Activated naive CD4-positive, alpha-beta T cell treated with anti-CD3 and anti-CD28 coated beads, Interleukin-2, amount 50 U/mL, for 16 hours (primary cell): ENCODE data around the gene AKR1E2.

Experiments
- DNase-seq: peaks from one replicate; pipeline ENCODE4 v3.0.0-alpha.2; 2020

Gene AKR1E2

DNA sequence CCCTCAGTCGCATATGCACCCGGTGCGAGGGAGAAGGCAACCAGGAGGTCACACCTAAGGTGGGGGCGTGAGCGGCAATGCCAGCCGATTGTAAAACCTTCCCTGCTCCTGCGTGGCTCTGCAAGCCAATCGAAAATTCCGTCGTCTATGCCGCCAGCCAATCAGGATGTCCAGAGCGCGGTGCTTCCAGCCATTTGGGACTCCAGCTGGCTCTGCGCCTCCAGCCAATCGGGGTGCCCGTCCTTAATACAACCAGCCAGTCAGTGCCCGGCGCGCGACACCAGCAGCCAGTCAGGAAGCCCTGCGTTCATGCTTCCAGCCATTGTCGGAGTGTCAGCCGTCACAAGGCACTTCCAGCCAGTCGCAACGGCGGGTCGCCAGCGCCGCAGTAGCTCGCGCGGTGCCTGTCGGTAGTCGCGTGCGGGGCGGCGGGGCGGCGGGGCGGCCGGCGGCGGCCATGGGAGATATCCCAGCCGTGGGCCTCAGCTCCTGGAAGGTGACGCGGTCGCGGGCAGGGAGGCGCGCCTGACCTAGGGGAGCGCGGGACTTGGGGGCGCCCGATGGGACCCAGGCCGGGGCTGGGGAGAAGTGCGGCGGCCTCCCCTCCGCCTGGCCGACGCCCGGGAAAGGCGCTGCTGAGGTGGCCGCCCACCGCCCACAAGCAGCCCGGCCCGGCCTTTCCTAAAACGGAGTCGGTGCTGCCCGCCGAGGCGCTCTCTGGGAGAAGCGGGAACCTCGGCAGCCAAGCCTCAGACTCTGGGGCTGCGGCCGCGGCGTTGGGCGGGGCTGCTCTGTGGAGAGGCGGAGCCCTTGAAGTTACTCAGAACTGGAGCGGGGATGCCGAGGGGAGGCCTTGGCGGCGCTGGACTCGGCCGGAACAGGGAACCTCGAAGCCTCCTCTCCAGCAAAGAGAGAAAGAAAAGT, at the start of gene AKR1E2:
TSS of gene AKR1E2 (plus strand) at position 340 of the 924 bp plus-strand sequence. CDS start at position 458, 118 bp downstream.
- peak; percentile 81 for DNase-seq

DNA sequence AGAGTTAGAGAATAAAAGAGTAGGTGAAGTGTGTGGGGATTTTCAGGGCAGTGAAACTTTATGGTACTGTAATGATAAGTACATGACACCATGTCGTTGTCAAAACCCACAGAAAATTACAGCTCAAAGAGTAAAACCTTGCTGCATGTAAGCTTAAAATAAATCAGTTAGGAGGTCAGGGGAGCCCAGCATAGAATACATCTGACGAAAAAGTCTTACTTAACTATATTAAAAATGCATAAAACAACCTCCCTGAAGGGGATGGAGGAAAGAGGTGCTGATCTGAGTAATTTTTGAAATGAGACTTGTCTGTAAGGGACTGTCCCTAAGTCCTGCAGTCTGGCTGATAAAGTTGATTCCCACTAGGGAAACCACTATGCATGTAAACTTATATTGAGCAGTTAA, 49.8 kb upstream of the AKR1E2 start:
- DNase-seq: no peak

DNA sequence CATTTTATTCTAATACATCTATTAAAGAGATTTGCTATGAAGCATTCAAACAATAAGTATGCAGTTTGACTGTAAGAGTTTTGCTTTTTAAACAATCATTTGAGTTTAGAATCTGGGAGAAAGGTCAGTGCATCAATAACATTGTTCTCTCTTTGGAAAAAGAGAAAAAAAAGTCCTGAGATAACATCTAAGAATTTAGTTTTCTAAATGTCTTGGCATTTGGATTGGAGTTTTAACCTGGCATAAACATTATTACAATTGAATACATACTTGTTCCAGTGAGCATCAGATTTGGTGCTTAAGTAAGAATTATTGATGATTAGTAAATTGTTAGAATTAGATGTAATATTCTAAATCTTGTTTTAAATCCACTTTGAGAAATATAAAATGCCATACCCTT, 47.2 kb upstream of the AKR1E2 start:
- no peak for DNase-seq

DNA sequence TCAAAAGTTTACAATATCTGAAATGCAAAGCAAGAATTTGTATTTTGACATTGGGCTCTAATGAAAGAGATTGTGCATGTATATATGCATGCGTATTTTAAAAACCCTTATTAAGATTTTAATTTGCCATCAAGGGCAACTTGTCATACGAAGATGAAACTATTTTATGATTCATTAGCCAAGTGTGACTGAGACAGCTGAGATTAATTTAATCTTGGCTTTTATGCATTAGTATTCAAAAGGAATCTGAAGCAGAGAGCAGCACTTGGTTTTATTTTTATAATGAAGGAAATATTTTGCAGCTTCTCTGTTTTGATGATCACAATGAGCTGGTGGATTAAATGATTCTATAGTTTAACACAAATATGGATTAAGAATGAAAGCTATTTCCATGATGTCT, 45.9 kb upstream of the AKR1E2 start:
- no peak for DNase-seq

DNA sequence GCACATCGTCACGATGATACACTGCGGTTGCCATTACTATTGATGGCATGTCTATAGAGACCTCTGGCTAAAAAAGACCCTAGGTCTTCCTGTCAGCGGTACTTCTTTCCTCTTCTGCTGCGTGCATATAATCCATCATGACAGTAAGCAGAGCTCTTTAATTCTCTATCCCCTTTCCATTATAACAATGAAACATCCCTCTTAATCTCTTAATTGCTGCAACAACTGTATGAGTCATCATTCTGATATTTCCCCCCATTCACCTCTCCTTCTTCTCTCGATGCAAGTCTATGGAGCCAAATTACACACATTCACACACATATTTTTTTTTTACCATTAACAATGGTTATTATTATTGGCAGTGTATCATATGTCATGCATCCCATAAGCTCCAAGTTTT, 45.2 kb upstream of the AKR1E2 start:
- DNase-seq: no peak

DNA sequence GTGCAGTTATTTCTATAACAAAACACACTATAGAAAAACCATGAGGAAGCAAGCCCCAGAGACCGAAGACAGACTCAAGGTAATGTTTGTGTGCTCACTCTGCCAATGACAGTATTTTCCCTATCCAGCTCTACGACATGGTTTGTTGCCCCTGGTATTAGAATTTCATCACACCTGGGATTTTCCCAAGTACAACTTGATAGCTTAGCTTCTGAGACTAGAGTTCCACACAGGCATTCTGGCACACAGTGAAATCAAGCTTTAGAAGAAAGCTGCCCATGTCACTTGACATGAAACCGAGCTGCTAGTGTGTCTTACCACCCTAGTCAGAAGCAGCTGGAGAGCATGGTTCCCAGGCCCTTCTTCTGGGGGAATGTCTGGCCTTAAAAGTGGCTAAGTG, 44.1 kb upstream of the AKR1E2 start:
- no peak for DNase-seq

DNA sequence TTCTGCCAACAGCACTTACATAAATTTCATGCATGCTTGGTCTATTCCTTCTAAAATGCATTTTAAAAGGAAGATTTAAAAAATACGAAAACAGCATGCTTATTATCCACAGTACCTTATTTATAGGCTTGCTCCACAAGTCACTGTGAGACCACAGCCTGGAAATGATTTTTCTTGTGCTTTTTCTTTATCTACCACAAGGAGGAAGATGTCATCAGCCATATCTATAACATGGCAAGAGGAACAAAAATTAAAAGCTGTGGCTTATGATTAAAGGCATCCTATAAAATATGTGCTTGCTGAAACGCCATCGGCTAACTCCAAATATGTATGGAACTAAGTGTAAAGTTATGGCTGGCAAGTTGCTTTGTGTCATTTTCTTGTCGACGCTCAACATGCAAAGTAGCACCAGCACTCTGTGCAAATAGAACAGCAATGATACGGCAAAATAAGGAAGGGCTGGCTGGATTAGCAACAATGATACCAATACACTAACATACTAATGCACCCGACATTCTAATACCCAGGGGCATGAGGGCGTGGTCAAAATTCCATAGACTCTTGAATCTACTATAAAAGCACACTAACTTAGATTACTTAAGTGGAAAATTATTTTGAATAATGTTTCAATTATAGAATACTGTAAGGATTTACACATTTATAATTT, 41.2 kb upstream of the AKR1E2 start:
- no peak for DNase-seq

DNA sequence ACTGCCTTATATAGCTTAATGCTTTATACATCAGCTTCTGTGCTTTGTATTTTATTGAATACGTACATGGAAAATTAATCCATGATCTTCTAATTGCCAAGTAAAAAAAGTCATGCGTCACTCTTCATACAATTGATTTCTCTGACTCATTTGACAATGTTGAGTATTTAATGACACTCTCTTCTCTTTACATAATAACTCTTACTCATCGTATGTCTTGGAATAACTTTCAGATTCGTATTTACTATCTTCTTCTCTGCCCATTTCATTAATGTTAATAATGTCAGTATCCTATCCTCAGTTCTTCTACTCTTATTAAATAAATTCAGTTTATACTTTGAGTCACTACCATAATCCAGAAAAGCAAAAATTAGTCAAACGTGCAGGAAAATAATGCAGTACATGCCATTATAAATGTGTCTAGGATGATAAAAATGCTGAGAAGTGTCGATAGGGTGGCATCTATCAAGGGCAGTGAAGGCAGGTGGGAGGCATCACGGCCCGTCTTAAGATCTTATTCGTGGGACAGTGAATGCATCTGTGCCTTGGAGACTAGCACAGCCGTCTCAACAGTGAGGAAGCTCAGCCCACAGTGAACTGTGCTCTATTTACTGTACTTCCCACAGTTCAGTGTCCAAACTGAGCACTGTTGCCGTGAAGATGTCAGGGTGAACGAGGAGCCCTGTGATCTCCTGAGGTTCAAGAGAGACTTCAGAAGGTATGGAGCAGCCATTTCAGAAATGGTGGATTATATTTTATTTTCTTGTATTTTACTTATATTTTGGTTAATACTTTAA, 39.8 kb upstream of the AKR1E2 start:
- no peak for DNase-seq

DNA sequence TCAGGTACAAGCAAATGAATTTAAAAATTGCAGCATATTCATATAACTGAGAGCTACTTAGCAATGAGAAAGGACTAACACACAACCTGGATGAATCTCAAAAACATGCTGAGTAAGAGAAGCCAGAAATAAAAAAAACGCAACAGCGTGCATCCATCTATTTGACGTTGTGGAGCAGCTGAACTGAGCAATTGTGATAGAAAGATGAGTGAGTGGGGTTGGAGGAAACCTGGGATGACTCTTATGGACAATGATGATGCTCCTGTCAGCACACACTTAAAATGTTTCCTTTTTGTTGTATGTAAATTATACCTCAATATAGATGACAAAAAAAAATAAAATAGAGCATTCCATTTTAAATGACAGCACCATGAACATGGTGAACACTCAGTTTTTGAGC, 36.0 kb upstream of the AKR1E2 start:
- DNase-seq: no peak

DNA sequence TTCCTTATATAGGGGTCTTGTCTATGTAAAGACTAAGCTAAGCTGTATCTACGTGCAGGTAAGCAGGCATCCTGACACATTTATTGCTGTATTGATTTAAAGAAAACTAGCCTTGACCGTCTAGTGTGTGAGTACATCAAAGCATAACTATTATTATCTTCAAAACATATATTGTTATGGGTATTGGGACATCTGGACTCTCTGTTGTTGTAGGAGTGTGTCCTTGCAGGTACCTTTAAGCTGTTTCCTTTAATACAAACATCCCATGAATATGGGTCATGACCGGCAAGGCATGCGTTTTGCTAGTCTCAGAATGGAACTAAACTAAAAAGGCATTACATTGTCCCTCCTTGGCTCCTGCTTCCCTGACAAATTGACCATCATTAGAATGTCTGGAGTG, 35.1 kb upstream of the AKR1E2 start:
- DNase-seq: no peak

DNA sequence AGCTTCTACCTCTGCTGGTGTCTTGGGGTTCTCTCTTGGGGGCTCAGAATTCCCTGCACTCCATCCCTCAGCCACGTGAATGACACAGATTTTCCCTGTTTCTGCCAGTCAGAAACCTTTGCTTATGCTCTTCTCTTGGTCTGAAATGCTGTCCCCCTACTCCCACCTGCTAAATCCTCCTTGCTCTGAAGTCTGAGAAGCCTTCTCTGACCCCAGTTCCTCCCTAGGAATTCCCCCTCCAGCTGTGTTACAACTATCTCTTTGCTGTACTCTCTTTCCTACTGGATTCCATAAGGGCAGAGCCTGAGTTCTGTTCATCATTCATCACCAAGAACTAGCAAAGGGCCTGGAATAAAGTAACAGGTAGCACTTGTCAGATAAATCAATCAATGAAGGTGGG, 33.6 kb upstream of the AKR1E2 start:
- no peak for DNase-seq

DNA sequence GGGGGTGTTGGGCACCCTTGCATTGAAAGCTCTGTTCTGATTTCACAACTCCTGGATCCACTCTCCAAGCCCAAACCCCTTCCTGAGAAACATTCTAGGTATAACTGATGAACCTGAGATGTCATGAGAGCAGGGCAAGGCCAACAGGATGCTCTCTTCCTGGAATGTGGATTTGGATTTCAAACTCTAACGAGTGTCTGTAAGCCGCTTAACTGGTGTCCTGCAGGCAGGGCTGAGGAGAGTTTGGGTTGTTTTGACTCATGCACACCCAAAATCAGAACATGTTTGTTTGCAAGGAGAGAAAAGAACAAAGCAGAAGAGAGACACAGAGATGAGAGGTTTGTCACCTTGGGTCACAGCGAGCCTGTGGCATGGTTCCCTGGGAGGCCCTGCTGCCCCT, 24.6 kb upstream of the AKR1E2 start:
- no peak for DNase-seq

DNA sequence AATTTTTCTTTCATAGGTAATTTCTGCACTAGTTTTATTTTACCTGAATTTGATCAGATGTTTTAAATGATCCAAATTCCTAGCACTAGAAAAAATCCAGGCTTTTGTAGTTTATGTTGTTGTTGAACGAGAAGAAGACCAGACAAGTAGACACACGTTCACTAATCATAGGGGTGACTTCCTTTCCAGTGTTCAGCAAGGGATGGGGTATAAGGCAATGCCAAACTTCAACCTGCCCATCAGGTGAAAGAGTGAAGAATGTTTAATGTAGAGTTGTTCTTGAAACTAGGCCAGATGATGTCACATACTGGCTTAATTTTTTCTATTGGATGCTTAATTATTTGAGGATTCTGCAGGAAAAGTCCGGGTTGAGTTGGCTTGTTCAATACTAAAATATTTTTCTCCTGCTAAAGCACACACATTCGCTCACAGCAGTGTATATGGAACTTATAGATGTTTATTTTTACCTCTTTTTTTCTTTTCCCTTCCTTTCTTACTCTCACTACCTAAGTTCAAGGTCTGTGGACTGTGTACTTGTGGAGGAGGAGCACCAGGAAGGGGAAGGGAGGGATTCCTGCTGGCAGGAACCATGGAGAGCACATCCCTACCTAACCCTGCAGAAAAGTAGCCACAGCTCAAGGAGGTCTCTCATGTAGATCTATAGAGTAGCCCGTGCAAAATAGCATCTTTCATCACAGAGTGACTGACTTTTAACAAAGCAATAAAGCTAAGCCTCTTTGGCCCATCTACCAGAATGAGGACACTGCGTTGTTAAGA, 23.1 kb upstream of the AKR1E2 start:
- no peak for DNase-seq

DNA sequence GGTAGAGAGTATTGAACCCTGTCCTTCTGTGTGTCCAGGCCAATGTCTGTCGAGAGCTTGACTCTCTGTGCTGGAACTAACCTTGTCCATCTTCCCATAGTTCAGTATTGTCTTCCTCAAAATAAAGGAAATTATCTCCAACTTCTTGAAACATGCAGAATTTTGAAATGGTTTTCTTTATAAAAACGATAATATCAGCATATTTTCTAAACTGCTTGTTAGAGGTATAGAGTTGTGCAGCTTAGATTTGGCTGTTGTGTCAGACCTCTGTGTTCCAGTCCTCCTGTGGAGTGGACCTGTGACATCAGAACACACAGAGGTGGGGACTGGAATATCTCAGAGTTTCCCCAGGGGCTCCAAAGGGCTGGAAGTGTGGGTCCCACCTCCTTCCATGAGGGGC, 22.2 kb upstream of the AKR1E2 start:
- DNase-seq: no peak

DNA sequence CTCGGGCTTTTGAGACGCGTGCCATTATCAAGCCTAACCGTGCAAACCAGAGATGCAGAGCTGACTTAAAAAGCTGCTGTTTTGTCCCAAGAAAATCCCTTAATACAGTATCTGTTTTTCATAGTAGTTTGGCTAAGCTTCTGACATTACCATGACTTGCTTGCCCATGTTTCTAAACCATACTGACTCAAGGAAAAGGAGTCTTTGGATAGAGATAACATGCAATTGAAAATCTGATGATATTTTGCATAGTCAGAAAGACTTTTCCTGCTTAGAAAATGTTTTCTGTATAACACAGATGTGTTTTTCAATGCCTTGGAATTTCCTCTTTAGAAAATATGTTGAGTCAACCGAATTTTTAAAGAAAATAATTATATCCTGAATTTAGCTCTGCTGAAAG, 21.5 kb upstream of the AKR1E2 start:
- no peak for DNase-seq

DNA sequence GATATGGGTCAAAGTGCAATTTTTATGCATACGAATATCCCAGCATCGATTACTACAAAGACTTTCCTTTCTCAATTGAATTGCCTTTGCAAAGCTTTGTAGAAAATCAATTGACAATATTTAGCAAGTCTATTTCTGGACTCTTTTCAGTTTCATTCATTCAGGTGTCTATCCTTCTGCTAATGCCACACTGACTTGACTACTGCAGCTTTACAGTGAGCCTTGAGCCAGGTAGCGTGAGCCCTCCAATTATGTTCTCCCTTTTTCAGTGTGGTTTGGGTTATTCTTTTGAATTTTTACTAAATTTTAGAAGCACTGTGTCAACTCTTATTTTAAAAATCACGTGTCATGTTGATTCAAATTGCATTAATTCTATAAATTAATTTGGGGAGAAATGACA, 19.5 kb upstream of the AKR1E2 start:
- no peak for DNase-seq

DNA sequence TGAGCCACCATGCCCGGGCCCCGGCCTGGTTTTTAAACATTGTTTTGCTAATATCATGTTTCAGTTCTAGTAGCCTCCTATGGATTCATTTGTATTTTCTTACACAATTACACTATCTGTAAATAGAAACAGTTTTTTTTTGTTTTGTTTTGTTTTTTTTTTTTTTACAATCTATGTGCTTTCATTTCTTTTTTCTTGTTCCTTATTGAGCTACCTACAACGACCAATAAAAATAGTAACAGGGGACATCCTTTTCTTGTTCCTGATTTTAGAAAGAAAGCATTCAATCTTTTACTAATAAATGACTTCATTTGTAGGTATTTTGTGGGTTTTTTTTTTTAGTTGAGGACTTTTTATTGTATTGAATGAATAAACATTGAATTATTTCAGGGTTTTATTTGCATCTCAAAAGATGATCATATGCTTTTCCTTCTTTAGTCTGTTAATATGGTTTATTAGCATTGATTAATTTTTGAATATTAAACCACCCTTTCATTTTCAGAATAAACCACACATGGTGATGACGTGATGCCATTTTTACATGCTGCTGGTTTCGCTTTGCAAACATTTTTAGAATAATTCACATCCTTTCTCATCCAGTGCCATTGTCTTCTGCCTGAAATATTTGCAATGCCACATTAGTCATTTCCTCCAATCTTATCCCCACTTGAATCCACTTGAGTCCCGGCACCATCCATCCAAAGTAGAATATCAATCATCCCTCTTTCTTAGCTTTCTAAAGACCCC, 18.1 kb upstream of the AKR1E2 start:
- no peak for DNase-seq

DNA sequence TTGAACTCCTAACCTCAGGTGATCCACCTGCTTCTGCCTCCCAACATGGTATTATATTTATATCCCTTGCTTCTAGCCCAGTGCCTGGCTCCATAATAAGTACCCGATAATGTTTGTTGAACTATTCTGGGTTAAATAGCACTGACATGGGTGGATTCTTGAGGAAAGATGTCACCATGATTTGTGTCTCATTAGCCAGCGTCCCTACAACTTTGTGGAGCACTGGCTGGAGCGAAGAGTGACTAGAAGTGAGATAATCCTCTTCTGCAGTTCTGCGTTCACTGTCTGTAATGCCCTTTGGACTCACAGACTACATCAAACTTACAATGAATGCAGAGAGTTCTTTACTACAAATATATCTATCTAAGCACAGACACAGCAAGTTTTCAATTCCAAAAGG, 16.9 kb upstream of the AKR1E2 start:
- DNase-seq: no peak

DNA sequence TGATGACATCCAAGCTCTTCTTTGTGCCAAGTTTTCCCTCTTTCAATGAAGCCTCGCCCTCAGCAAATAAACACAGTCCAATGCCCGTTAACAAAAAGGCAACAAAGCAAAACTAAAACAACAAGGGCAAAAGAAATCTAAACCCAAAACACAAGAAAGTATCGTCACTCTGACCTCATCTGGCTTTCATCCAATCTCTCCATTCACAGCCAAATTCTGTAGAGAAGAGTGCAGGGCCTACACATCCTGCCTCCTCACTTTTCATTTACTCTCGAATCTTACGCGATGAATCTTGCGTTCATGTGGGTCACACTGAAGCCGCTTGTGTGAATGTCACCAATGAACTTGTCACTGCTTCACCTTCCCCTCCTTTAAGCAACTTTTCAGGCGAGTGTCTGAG, 15.9 kb upstream of the AKR1E2 start:
- DNase-seq: no peak

DNA sequence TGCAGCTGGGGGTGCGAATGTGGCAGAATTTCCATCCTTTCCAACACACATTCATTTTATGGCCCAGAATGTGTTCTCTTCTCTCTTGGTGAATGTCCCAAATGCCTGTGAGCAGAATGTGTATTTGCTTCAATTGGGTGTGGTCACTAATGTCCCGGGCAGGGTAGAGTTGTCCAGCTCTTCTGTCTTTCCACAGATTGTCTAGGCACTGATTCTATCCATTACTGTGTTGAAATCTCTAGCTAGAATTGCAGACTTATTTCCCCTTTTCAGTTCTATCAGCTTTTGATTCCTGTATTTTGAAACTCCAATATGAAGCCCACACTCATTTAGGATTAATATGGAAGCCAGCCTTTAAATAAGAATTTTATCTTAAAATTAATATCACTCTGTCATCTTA, 14.0 kb upstream of the AKR1E2 start:
- no peak for DNase-seq

DNA sequence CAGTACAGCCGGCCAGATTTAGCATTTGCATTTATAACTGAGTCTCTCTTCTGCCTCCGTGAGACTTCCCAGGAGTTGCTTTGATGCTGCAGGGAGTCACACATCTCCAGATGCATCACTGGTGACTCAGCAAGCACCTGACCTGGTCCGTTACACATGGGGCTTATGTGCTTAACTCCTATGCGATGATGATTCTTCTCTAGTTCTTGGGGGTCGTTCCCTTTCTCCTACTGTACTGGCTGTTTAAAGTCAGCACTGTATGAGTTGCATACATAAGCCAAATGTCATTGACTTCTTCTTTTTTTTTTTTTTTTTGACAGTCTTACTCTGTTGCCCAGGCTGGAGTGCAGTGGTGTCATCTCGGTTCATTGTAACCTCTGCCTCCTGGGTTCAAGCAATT, 13.0 kb upstream of the AKR1E2 start:
- DNase-seq: no peak

DNA sequence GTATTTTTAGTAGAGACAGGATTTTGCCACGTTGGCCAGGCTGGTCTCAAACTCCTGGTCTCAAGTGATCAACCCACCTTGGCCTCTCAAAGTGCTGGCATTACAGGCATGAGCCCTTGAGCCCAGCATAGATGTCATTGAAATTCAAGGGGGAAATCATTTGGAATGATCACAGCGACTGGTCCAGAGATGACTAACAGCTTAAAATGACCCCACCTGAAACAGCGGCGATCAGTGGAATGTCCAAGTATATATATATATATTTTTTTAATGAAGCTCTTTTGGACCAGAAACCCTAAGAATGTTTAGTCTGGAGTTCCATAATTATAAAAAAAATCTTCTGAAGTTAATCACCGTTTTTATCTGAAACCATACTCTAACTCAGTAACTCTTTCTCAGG, 12.5 kb upstream of the AKR1E2 start:
- no peak for DNase-seq
